GM23338 (cell line): Measurements from ENCODE around the gene ABCB6.

ENCODE experiments used
- CTCF ChIP-seq, 2 experiments: fragments of 200-600 bp in 1 of 2; sonication (generic) in 1 of 2; conservative IDR thresholded peaks; 2 replicates each; pipeline versions ENCODE4 v1.5.1 to v1.6.1; 2016 to 2017; ENCODE audit warnings: antibody characterized with exemption in 2 of 2, low read depth in 2 of 2, mild to moderate bottlenecking in 2 of 2, moderate library complexity in 1 of 2
- EZH2 ChIP-seq: fragments of 200-600 bp; sonication (generic); IDR thresholded peaks from one replicate; pipeline ENCODE4 v1.8.0; 2017; ENCODE audit warnings: antibody characterized with exemption, mild to moderate bottlenecking, low read depth; ENCODE audit not compliant: unreplicated experiment
- EZH2phosphoT487 ChIP-seq: fragments of 200-600 bp; sonication (generic); IDR thresholded peaks from one replicate; pipeline ENCODE4 v1.8.1; 2018; ENCODE audit warnings: antibody characterized with exemption; ENCODE audit not compliant: unreplicated experiment
- NANOG ChIP-seq: IDR thresholded peaks from 2 replicates; pipeline ENCODE4 v1.6.1; 2016; ENCODE audit warnings: antibody characterized with exemption, borderline replicate concordance
- TF ChIP-seq, protein P1 (sequence below): IDR thresholded peaks from 2 replicates; pipeline ENCODE4 v1.6.1; 2016; ENCODE audit warnings: antibody characterized with exemption

DNA sequence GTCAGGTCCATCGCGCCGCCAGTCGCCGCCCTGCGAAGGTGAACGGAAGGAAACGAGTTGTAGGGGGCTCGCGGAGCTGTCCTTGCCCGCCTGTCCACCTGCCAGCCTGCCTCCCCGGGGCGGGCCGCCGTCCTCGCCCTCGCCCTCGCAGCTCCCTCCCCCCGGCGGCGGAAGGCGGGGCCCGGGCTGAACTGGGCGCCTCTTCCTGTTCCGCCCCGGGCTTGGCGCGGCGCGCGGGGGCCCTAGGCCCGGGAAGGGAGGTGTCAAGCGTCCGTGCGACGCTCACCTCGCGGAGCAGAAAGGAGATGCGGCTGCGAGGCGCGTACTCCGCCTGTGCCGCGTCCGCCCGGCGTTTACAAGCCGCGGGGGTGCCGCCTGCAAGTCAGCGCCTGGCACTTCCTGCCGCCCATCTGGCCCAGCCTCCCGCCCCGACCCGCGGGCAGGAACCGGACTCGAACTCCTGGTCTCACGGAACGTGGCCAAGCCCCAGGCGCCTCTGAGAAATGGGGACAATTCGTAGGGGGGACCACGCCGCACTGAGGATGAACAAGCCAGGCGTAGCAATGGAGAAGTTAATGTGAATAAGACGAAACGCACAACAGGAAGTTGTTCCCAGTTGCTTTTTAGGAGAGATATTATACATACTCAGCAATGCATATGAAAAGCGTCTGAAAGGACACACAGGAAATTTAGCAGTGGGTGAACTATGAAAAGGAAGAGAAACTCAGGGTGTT lies 41.8 kb downstream of the ABCB6 start, which contains the start of gene CNPPD1:
- TF ChIP-seq CTCF (conservative IDR thresholded peaks at IDR 0.05; ENCODE audit: low read depth in 2 of 2) (no peak), EZH2 (no peak), EZH2phosphoT487 (no peak), NANOG (no peak)
- TF ChIP-seq, protein P1, sequence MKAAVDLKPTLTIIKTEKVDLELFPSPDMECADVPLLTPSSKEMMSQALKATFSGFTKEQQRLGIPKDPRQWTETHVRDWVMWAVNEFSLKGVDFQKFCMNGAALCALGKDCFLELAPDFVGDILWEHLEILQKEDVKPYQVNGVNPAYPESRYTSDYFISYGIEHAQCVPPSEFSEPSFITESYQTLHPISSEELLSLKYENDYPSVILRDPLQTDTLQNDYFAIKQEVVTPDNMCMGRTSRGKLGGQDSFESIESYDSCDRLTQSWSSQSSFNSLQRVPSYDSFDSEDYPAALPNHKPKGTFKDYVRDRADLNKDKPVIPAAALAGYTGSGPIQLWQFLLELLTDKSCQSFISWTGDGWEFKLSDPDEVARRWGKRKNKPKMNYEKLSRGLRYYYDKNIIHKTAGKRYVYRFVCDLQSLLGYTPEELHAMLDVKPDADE: 0 out of 2 replicates have a peak, but pooled peaks have one; percentile 49
